Left lobe of liver (tissue), 2 donors: Measurements from ENCODE around the gene ENAH. TPM values are rescaled to one million over a fixed set of nuclear protein-coding genes. Genes with fewer than 3 reads are reported as not detected.

Experiments used
- ATAC-seq: fragments of 200-7000 bp; cut with Tn5 transposase; one replicate; pipeline ENCODE4 v1.9.1; 2020; ENCODE audit warnings: mild to moderate bottlenecking, moderate library complexity
- DNase-seq: peaks from one replicate; pipeline ENCODE4 v3.0.0-alpha.2; 2020; ENCODE audit warnings: low spot score
- total RNA-seq: library from RNA; stranded (reverse); gene quantifications from one replicate; pipeline ENCODE4 v1.2.1, GENCODE V29; 2021
- donor health status: DM: no; HTN: no; CAD: no; lungs with moderate emphysema.
- donor health status: DM: no; HTN: yes; CAD: no.

Gene ENAH
- total RNA-seq, 1 donor from 2014 or later = 21.3 TPM

DNA sequence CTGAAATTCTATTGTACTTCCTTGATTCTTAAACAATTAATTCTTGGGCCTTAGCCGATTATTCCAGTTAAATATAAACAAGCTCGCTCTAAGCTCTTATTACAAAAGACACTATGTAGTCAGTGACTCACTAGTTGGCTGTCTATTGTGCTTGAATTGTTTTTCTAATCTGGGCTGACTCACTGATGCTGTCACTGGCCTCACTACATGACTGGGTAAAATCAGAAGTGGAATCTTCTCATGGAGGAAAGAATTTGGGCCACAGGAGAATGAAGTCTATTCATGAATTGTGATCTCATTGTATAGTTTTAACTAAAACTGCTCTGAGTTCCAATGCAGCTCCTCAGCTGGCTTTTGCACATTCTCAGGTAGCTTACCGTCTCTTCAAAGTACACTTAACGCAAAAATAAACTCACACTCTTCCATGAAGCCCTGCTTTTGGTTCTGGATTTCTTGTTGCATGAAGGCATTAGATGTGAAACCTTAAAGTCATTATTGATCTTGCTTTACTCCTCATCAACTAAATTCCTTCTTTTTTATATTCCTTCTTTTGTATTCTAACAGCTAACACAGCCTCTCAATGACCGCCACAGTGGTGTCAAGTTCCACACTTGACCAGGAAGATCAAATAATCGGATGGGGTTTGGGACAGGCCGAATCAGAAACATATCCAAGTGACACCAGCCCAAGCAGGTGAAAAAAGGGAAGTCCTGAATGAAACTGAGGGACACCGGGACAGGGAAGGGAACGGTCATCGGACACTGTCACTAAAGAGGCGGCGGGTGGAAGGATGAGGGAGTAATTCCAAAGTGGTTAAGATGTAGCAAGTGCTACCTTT, 144.2 kb downstream of the ENAH start:
- DNase-seq = no peak
- ATAC-seq = peak; percentile 25

DNA sequence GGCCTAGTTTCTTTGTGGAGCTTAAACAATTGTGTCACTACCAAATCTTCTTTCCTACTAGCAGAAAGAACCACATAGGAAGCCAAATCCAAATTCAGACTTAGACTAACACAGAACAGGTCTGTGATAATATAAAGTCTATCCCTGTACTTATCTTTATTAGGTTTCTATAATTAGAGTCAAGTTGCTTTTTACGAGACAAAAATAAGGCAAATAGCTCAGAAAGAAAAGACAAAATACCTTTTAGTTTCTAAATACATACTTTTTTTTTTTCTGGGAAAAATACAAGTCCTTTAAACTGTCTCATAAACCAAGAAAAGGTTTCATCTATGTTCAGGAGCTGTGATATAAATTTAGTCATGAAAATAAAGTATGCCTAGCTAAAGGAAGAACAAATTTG, 146.2 kb downstream of the ENAH start:
- DNase-seq (no peak), ATAC-seq (no peak)

DNA sequence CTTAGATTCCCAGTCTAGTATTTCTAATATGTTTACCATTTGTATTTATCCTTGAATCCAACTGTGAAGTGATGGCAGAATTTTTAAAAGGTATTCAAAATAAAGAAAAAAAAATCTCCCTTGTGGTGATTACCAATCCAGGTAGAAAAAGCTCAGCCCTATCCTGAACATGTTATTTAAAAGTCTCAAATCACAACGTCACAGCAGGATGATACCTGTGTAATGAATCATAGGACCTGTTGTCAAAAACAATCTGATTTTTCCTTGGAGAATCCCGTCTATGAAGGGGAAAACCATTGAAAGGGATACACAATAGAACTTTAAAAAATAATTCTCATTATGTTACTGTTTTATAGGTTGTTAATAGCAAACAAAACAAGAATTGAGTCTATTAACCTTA, 148.1 kb downstream of the ENAH start:
- ATAC-seq (no peak), DNase-seq (no peak)

DNA sequence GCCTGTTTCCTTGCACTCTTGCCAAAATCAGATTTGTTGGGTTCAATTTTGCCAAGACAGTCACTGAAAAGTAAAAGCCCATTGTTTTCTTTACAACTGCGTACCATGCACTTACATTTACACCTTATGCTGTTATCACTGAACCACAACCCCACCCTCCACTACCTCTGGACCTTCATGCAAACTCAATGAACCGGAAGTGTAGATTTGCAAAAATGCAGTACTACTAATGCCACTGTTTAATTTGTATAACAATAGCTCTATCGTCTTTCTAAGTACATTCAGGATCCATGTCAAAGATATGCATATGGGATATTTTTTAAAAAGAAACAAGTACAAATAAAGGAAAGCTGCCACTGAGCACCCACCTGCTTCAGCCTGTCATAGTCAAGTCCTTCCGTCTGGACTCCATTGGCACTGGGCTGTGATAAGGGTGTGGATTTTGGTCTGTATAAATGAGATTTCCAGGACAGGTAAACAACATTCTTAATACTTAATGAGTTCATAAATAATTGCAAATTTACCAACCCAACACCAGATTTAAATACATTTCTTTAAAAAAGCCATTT, 152.2 kb downstream of the ENAH start:
- ATAC-seq (no peak), DNase-seq (no peak)

DNA sequence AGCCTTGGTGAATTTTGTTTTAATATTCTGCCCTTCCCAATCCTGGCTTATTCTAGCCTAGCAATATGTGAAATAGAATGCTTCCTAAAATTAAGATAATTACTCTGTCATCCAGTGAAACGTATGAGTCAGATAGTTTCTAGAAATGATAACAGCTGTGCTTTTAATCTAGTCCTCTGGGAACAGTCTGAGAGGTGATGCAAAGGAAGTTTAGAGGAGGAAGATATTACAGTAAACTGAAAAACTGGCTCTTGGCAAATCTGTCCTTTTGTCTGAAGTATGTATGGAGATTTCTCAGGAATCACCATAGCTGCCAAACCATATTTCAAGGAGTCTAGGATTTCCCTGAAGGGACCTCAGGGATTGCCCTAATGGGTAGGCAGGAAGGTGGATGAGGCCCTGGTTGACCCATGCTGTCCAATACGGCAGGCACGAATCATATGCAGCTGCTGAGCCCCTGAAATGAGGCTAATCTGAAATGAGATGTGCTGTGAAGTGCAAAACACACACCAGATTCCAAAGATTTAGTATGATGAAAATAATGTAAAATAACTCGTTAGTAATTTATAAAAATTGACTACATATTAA, 154.3 kb downstream of the ENAH start:
- ATAC-seq (no peak), DNase-seq (no peak)

DNA sequence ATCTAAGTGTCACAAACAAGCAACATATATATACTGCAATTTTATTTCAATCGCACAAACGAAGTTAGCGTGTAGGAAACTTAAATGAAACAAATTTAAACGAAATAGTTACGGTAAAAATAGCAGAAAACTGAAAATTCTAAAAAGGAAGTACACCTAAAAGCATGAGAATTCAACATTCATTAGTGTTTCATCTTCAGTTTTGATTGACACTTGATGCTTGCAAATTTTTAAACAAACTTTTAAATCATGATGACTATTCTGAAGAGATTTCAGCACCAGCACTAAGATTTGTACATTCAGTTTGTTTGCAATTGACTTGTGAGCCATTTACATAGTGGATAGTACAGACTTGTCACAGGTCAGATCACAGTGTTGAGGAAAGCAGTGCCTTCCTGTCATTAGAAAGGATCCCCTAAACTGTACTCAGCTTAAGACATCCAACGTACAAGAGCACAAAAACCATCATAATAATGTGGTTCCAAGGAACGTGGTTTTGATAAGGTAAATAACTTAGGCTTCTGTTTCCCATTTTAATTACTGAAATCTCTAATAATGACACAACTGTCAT, 158.0 kb downstream of the ENAH start:
- DNase-seq (no peak), ATAC-seq (no peak)

DNA sequence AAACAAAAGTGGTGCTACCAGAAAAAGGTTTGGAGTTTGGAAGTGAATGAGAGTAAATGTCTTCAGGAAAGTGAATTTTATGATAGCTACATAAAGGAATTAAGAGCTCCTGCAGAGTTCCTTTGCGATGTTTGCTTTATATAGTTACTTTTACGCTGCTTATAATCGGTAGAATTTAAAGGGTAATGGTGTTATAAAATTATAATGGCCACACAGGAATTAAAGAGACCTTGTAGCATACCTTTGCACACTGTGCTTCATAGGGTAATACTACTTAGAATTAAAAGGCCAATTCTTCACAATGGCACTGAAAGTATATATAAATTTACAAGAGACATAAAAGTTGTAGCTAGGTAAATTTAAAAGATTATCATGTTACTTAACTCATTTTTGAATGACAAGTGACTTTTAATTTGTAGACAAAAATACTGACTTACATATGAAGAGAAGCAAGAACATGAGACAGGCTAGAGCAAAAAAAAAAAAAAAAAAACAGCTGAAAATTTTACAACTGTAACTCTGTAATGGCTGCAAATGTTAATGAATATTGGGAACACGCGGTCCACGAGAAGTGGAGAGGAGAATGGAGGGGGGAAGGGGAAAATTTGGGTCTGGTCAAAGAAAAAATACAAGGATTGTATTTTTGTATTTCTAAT, 159.2 kb downstream of the ENAH start:
- ATAC-seq (no peak), DNase-seq (no peak)

DNA sequence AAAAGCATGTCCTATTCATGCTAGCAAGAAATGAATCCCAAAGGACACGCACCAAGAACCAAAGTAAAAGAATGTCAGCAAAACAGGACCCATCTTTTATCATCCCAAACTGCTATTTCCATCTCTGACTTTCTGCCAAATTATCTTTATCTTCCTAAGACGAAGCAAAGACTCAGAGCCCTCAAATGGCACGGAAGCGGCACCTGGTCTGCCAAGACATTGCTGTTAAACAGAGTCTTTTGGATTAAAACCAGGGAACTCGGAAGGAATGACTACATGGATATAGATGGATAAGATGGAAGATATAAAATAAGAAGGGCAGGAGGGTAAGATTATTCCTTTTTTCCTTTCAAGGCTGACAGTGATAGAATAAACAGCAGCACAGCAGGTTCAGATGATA, 164.2 kb downstream of the ENAH start:
- DNase-seq = no peak
- ATAC-seq = no peak

DNA sequence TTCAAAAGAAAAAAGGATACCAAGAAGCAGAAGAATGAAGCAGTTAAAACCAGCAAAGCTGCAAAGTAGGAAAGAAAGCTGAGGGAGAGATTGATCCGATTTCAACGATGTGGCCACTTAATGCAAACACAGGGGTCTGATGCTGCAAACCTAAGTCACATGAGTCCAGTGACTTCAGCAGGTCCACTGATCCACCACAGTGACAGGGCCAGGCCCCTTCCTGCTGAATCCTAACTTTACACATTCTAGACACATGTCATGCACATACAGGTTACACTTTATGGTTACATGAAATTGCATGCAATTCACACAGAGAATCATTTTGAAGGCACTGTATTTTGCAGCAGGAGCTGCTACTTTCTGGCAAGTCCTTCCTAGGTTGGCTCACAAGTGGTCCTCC, 166.1 kb downstream of the ENAH start:
- DNase-seq = no peak
- ATAC-seq = no peak

DNA sequence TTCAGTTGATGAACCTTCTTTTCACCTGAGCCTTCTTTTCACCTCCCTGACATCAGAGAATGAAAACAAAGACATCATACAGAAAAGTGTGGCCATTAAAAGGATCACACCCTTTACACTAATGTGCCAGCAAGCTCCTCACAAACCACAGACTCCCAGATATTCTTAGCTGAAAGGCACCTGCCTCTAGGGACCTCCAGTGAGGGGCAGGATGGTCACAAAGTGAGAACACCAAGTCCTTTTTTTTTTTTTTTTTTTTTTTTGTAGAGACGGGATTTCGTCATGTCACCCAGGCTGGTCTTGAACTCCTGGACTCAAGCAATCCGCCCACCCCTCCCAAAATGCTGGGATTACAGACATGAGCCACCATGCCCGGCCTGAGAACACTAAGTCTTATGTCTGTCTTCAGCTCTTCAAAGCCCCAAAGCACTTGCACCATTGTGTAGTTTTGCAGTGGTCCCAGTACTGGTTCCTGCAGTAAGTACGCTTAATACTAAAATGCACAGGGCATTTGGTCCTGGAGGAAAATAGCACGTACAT, 166.9 kb downstream of the ENAH start:
- DNase-seq (no peak), ATAC-seq (no peak)

DNA sequence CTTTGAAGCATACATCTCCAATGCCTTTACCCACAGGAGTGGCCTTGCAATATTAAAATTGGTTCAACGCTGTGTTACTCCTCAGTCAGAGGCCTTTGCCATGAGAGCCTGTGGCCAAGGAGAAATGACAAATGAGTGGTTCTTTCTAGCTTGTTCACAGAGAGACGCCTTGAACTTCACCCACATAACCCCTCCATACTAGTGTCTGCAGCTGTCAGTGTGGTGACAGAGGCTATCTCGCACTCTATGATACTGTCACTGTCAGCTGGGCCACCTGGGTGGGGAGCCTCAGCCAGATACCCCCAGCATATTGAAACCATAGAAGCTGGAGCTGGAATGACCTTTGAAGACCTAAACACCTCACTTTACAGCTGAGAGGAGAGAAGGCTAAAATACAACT, 167.7 kb downstream of the ENAH start:
- DNase-seq (no peak), ATAC-seq (no peak)

DNA sequence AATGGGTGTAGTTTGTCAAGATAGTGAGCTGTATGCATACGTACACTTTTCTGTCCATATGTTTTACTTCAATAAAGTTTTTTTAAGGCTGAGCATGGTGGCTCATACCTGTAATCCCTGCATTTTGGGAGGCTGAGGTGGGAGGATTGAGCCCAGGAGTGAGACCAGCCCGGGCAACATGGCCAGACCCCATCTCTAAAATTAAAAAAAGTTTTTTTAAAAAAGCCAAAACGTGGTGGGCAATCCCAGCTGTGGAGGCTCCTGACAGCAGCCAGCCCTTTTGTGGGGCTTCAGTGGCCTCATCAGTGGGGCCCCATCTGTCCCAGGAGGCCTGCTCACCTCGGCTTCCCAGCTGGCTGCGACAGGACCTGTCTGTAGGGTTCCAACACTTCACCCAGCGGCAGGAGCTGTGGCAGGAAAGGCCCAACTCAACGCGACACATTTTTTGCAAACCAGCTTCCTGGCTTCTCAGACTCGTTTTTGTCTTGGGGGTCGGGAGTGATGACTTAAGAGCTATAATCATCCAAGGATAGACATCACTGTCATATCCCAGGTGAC, 168.2 kb downstream of the ENAH start:
- no peak for DNase-seq
- ATAC-seq = no peak

DNA sequence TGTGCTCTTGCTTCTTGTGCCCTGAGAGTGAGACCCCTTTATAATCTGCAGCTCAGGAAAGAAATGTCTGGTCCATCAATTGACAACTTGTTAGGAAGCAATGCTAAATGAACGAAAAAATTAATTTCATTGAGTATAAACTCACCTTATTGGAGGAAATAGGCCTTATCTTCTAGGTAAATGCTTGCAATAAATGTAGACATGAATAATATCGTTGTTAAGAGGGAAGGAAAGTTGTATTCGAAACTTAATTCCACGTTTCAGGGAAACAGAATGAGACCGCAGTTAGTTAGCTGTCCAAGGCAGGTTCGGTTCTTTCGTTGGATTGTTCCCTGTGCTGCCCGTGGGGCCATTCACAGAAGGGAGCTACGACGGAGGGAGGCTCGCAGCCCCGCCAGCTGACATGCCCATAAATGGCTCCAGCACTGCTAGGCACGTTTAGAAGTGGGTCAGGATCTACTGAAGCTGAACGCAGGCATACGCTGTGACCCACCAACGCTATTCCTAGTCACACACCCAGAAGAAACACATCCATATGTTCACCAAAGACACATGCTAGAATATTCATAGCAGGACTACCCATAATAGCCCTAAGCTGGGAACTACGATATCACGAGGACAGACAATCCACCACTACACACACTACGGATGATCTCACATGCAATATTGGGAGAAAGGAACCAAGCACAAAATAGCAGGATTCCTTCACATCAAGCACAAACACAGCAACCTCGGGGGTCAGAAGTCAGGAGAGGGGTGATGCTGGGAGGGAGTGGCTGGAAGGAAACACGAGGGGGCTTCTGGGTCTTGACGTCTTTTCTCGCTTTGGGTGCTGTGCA, 168.9 kb downstream of the ENAH start:
- DNase-seq = no peak
- ATAC-seq = no peak

DNA sequence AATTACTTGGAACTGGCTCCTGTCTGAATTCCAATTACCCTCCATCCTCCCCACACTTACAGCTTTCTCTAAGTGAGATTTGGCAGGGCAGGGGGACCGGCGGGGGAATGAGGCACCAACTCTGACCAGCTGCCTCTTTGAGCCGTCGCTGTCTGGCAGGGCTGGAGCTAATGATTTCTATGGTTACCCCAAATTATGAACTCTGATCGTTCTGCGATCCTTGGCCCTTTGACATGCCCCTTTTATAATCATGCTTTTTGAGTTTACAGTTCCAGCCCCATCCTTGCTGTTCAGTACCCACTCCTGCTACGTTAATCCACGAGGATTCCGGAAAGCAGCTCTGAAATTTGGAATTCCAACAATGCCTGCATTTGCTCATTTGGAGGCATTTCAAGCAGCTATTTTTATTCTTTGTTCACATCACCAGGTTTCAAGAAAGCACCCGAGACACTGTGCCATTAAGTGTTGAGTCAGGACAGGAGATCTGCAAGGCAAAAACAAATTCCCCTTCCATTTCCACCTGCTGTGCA, 170.4 kb downstream of the ENAH start:
- DNase-seq = no peak
- ATAC-seq = no peak

DNA sequence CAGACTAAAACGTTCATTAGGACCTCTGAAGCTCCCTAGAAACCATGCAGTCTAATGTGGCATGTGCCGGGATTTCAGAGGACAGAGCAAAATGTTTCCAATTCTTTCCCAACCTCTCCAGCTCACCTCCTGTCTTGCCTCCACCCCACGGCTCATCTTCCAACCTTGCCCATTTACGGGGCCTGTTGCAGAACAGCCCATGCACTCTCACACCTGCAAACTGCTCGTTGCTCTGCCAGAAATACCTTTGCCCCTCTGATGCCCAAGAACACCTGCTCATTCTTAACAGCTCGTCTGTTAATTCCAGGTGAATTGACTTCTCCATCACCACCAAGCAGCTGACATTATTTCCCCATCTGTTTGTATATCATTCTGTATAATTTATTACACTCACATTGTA, 171.2 kb downstream of the ENAH start:
- ATAC-seq = peak; percentile 30
- no peak for DNase-seq

DNA sequence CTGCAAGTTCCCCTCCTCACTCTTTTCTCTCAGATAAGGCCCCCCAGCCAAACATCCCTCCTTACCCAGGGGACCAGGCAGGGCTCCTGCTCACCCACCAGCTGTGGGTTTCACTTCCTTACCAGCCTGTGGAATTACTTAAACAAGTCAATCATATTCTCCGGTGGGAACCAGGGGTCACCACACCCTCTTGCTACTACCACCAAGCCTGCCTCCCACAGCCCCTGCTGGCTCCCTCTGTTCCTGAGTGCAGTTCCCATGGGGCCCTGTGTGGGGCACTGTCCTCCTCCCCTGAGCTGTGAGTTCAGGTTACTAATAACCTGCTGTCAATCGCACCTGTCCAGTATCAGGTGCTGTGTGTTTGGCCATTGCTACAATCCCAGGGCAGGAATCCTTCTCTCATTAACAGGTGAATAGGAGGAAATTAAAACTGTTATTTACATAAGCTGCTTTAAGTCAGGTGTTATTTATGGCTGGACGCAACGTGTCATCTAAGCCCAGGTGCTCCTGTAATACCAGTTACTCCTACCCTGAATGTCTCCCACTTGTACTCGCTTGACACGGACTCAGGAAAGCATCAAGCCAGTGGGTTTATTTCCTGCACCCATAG, 172.0 kb downstream of the ENAH start:
- peak; percentile 90 for ATAC-seq

DNA sequence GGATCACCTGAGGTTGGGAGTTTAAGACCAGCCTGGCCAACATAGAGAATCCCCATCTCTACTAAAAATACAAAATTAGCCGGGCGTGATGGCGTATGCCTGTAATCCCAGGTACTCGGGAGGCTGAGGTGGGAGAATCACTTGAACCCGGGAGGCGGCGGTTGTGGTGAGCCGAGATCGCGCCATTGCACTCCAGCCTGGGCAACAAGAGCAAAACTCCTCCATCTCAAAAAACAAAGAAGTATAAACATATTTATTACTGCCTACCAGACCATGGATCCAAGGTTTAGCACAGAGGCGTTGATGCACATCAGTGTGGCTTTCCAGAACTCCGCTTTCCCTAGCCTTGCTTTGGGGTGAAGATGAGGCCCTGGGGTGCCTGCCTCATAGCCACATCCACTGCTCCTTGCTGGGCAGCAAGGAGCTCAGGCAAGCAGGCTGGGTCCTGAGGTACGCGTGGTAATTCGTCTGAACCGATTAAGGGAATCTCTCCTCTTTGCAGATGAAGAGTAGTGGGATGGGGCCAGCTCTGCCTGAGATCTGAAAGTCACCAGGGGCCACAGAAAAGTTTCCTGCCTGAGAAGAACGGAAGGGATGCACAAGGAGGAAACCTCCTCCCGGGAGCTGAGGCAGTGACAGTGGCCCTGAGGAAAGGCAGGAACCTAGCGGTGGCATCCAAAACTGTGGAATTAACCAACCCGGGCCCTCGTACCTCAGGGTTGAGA, 172.8 kb downstream of the ENAH start:
- DNase-seq = no peak
- no peak for ATAC-seq

More for the DNA sequence above, 172.0 kb downstream of the ENAH start:
- no peak for DNase-seq

DNA sequence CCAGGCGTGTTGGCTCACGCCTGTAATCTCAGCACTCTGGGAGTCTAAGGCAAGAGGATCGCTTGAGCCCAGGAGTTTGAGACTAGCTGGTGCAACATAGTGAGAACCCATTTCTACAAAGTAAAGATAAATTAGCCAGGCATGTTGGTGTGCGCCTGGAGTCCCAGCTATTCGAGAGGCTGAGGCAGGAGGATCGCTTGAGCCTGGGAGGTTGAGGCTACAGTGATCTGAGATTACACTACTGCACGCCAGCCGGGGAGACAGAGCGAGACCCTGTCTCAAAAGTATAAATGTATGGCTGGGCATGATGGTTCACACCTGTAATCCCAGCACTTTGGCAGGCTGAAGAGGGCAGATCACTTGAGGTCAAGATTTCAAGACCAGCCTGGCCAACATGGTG, 173.6 kb downstream of the ENAH start:
- ATAC-seq = no peak
- DNase-seq = no peak
